Spleen (tissue), 11 donors: ENCODE data around the gene EXOC4. TPM values are rescaled to one million over a fixed set of nuclear protein-coding genes. Genes with fewer than 3 reads are reported as not detected.

Source experiments
- DNase-seq: peaks from one replicate; pipeline ENCODE4 v3.0.0-alpha.2; 2020
- H3K27ac ChIP-seq, 8 donors: fragments of 200-600 bp; sonication (generic) in 7 of 8; 1 replicate in 4 of 8; 2 replicates in 4 of 8; pipeline versions ENCODE4 v1.5.0 to v1.8.0; 2016 to 2021; ENCODE audit warnings: inconsistent platforms in 4 of 8, mild to moderate bottlenecking in 4 of 8, moderate library complexity in 1 of 8
- H3K27me3 ChIP-seq, 7 donors: fragments of 200-600 bp; sonication (generic) in 6 of 7; replicated peaks in 1 of 7; 1 replicate in 4 of 7; 2 replicates in 3 of 7; pipeline versions ENCODE4 v1.5.0 to v1.8.0; 2016 to 2021; ENCODE audit warnings: inconsistent platforms in 3 of 7, mild to moderate bottlenecking in 1 of 7
- H3K36me3 ChIP-seq, 6 donors: fragments of 200-600 bp; sonication (generic) in 5 of 6; 1 replicate in 4 of 6; 2 replicates in 2 of 6; pipeline versions ENCODE4 v1.5.0 to v1.8.0; 2016 to 2021; ENCODE audit warnings: inconsistent platforms in 2 of 6
- H3K4me1 ChIP-seq, 6 donors: fragments of 200-600 bp; sonication (generic) in 5 of 6; 1 replicate in 3 of 6; 2 replicates in 3 of 6; pipeline versions ENCODE4 v1.5.0 to v1.8.0; 2016 to 2021; ENCODE audit warnings: inconsistent platforms in 3 of 6
- H3K4me3 ChIP-seq, 8 donors: fragments of 200-600 bp; sonication (generic) in 7 of 8; 1 replicate in 4 of 8; 2 replicates in 4 of 8; pipeline versions ENCODE4 v1.5.0 to v1.8.0; 2016 to 2021; ENCODE audit warnings: inconsistent platforms in 4 of 8, mild to moderate bottlenecking in 4 of 8, moderate library complexity in 2 of 8
- H3K9me3 ChIP-seq, 8 donors: fragments of 200-600 bp; sonication (generic) in 7 of 8; 1 replicate in 4 of 8; 2 replicates in 4 of 8; pipeline versions ENCODE4 v1.5.0 to v1.8.0; 2016 to 2021; ENCODE audit warnings: inconsistent platforms in 4 of 8
- POLR2A ChIP-seq, 3 donors: fragments of 450-650 bp; IDR thresholded peaks; one replicate each; pipeline ENCODE4 v1.5.1; 2017; ENCODE audit warnings: antibody characterized with exemption in 3 of 3, mild to moderate bottlenecking in 1 of 3
- POLR2AphosphoS5 ChIP-seq, 3 donors: sonication (generic); formaldehyde crosslinking; IDR thresholded peaks; one replicate each; pipeline ENCODE4 v1.5.1; 2017; ENCODE audit warnings: antibody characterized with exemption in 3 of 3
- WGBS, 5 donors: extraction: QIAGEN DNeasy Blood & Tissue Kit in 3 of 5; methylation state at CpG; one replicate each; pipeline versions ENCODE4 v1.1.5 to v1.1.7; 2013 to 2018; 5-methylcytosine and 5-hydroxymethylcytosine counted together
- intact Hi-C: fragments of 100-400 bp; cut with DNase I; formaldehyde crosslinking; loops from one replicate; pipeline ENCODE4 v1.15.0; 2023; ENCODE audit warnings: low total_unique reads
- polyA plus RNA-seq, 3 donors: library from polyadenylated mRNA; stranded (reverse); fragments of 200-250 nt; gene quantifications; one replicate each; pipeline ENCODE4 v1.2.1, GENCODE V29; 2013
- total RNA-seq, 7 donors: library from RNA; depleted of rRNA in 3 of 7; stranded (reverse); fragments of >200 nt in 3 of 7; fragmentation: NEBNext Ultra II Directional in 4 of 7; extraction: Animal tissue kit (Norgen Biotek cat#: 25700) in 4 of 7; gene quantifications; one replicate each; pipeline versions ENCODE4 v1.1.0 to v1.2.1, GENCODE V29; 2016 to 2021
- TF ChIP-seq, protein P1 (sequence below), 11 experiments: fragments of 200-600 bp in 7 of 11; fragments of 450-650 bp in 4 of 11; sonication (generic) in 4 of 11; IDR thresholded peaks in 8 of 11; conservative IDR thresholded peaks in 3 of 11; 1 replicate in 7 of 11; 2 replicates in 4 of 11; pipeline versions ENCODE4 v1.4.0 to v1.8.0; 2016 to 2021; ENCODE audit warnings: antibody characterized with exemption in 11 of 11, inconsistent platforms in 4 of 11, mild to moderate bottlenecking in 1 of 11
- donor health status: healthy with polysubstance abuse.
- donor health status: DM: no; HTN: no; CAD: no; lungs with moderate emphysema.
- donor health status: DM: no; HTN: no; CAD: no.
- donor health status: Bipolar disorder and iron deficiency.
- donor health status: healthy.
- donor health status: DM: no; HTN: no; CAD: no.
- donor health status: DM: yes; HTN: yes; CAD: no.

The EXOC4 gene
- total and polyA plus RNA-seq, 10 donors = 14.1 to 138 (median 102) TPM

DNA sequence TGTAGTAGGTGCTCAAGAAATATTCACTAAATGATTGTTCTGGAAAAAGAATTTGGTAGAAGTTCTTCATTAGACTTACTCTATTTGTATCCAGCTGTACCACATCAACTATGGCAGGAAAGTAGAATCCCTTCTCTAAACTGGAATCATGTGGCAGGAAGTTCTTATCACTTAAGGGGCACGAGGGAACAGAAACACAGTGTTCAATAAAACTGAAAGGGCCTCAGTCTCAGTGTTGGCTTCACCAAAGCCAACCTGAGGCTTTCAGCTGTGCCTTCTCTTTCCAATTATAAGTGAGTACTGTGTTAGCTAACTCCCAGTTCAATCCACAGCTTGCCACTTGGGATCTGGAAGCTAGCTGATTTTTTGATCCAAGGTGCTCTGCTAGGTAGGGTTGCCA is 616.7 kb downstream of the EXOC4 start:
- WGBS, 5 donors = 29 to 73% (median 63%) methylated on average over 1 of the region's 1 CpG
- DNase-seq = no peak
- Histone ChIP-seq H3K27ac (no peak overlapping the region), H3K36me3 (no peaks in the 10 kb centered on the region), H3K27me3 (no peaks in the 10 kb centered on the region), H3K4me3 (no peak overlapping the region), H3K4me1 (no peaks in the 10 kb centered on the region), H3K9me3 (no peaks in the 10 kb centered on the region)
- intact Hi-C loops = no loop called here
- TF ChIP-seq POLR2AphosphoS5 (IDR thresholded peaks at IDR 0.05) (no peak), POLR2A (IDR thresholded peaks at IDR 0.05) (no peak)
- TF ChIP-seq, protein P1, sequence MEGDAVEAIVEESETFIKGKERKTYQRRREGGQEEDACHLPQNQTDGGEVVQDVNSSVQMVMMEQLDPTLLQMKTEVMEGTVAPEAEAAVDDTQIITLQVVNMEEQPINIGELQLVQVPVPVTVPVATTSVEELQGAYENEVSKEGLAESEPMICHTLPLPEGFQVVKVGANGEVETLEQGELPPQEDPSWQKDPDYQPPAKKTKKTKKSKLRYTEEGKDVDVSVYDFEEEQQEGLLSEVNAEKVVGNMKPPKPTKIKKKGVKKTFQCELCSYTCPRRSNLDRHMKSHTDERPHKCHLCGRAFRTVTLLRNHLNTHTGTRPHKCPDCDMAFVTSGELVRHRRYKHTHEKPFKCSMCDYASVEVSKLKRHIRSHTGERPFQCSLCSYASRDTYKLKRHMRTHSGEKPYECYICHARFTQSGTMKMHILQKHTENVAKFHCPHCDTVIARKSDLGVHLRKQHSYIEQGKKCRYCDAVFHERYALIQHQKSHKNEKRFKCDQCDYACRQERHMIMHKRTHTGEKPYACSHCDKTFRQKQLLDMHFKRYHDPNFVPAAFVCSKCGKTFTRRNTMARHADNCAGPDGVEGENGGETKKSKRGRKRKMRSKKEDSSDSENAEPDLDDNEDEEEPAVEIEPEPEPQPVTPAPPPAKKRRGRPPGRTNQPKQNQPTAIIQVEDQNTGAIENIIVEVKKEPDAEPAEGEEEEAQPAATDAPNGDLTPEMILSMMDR (IDR thresholded peaks at IDR 0.05 in 8 of 11, conservative IDR thresholded peaks at IDR 0.05 in 3 of 11) = no peak

DNA sequence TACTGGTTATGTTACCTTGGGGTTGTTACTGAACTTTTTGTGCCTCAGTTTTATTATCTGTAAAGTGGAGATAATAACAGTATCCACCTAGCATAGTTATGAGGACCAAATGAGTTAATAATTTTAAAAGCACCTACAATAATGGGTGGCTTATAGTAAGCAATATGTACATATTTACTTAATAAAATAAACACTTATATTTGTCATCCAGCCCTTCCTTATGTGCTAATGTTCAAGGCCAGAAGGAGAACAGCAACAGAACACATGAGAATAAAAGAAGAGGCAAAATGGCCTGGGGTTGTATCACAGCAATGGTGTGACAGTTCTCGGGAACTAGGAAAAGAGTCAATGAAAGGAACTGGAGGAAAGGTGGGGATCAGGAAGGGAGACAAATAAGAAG is 618.9 kb downstream of the EXOC4 start:
- H3K4me3 ChIP-seq = no peak overlapping the region
- no peaks in the 10 kb centered on the region for H3K4me1 ChIP-seq
- no peaks in the 10 kb centered on the region for H3K9me3 ChIP-seq
- no peaks in the 10 kb centered on the region for H3K27me3 ChIP-seq
- H3K27ac ChIP-seq = no peak overlapping the region
- WGBS, 5 donors = 92 to 100% (median 97%) methylated on average over 1 of the region's 1 CpG
- no peak for DNase-seq
- intact Hi-C loops = no loop called here
- no peaks in the 10 kb centered on the region for H3K36me3 ChIP-seq
- no peak for TF ChIP-seq POLR2A (IDR thresholded peaks at IDR 0.05)
- no peak for TF ChIP-seq POLR2AphosphoS5 (IDR thresholded peaks at IDR 0.05)
- TF ChIP-seq, protein P1 (IDR thresholded peaks at IDR 0.05 in 8 of 11, conservative IDR thresholded peaks at IDR 0.05 in 3 of 11) = no peak

DNA sequence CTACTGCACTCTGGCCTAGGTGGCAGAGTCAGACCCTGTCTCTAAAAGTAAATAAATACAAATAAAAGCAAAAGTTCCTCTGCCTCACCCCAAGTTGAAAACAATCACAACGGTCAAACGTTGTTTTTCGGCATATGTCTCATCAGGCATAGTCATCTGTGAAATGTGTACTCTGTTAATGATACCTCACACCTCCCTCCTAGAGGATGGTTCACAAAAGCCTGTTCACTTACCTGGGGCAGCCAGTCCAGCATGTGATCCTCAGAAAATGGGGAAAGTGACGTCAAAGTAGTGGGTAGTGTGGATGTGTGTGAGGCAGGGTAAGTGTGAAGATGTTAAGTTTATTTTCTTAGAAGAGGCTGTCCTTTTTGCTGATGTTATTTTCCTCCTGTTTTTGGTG is 620.3 kb downstream of the EXOC4 start:
- H3K27ac ChIP-seq = no peak overlapping the region
- no peaks in the 10 kb centered on the region for H3K27me3 ChIP-seq
- H3K4me1 ChIP-seq = no peaks in the 10 kb centered on the region
- WGBS, 5 donors = 87 to 93% (median 89%) methylated on average over 4 of the region's 4 CpGs
- TF ChIP-seq POLR2A (IDR thresholded peaks at IDR 0.05) (no peak), POLR2AphosphoS5 (IDR thresholded peaks at IDR 0.05) (no peak)
- TF ChIP-seq, protein P1 (IDR thresholded peaks at IDR 0.05 in 8 of 11, conservative IDR thresholded peaks at IDR 0.05 in 3 of 11) = no peak
- H3K4me3 ChIP-seq = no peak overlapping the region
- no peaks in the 10 kb centered on the region for H3K9me3 ChIP-seq
- H3K36me3 ChIP-seq = no peaks in the 10 kb centered on the region
- intact Hi-C loops = no loop called here
- no peak for DNase-seq

DNA sequence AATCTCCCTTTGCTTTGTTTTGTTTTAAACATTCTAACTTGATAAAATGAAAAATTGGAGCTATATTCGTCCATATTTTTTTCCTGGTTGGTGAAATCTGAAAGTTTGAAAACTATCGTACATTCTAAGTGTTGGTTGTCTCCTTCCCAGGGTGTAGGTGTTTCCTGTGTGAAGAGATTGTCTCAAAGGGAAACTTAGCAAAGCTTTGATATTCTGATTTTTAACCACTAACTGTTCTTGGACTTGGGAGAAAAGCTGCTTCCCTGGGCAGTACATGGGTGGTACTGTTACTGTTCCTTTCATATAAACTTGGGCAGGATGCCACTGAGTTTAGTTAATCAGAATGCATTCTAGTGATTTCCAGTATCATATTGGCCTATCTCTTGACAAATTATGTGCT is 620.8 kb downstream of the EXOC4 start:
- no peak for DNase-seq
- Histone ChIP-seq H3K4me1 (no peaks in the 10 kb centered on the region), H3K9me3 (no peaks in the 10 kb centered on the region), H3K36me3 (no peaks in the 10 kb centered on the region), H3K4me3 (no peak overlapping the region), H3K27ac (no peak overlapping the region), H3K27me3 (no peaks in the 10 kb centered on the region)
- WGBS, 5 donors = 70 to 79% (median 73%) methylated on average over 2 of the region's 2 CpGs
- TF ChIP-seq POLR2AphosphoS5 (IDR thresholded peaks at IDR 0.05) = no peak
- TF ChIP-seq, protein P1 (IDR thresholded peaks at IDR 0.05 in 8 of 11, conservative IDR thresholded peaks at IDR 0.05 in 3 of 11) = no peak
- no peak for TF ChIP-seq POLR2A (IDR thresholded peaks at IDR 0.05)
- intact Hi-C loops = no loop called here
